ENCODE measurements around the gene ESF1. TPM values are rescaled to one million over a fixed set of nuclear protein-coding genes. Genes with fewer than 3 reads are reported as not detected.

ESF1 gene
- polyA plus RNA-seq, 1 experiment = 6.2 TPM

DNA sequence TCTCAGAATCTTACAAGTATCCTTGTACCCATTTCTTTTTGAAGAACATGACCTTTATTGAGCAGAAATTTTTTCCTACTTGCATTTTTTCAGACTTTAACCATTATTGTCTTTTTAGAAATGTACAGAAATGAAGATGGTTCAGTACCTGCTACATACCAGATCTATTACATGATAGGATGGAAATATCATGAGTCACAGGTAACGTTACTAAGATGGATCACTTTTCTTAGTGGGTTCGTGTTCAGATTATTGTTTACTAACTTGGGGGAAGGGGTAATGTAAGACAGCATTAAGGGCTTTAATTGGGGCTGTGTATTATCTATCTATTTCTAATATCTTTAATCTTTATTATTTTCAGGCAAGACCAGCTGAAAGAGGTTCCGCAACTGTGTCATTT lies 32.0 kb upstream of the ESF1 start:
- DNase-seq (ENCODE audit: low read depth, low spot score) = no peak
- Histone ChIP-seq H3K27me3 (ENCODE audit: control insufficient read depth, insufficient read depth, low read length) (no peaks in the 10 kb centered on the region), H3K9me3 (ENCODE audit: control insufficient read depth, insufficient read depth, low read length) (no peaks in the 10 kb centered on the region), H3K27ac (ENCODE audit: low read depth, low read length) (no peak overlapping the region), H3K4me3 (ENCODE audit: low read depth, low read length) (no peak overlapping the region)
- TF ChIP-seq, protein P1, sequence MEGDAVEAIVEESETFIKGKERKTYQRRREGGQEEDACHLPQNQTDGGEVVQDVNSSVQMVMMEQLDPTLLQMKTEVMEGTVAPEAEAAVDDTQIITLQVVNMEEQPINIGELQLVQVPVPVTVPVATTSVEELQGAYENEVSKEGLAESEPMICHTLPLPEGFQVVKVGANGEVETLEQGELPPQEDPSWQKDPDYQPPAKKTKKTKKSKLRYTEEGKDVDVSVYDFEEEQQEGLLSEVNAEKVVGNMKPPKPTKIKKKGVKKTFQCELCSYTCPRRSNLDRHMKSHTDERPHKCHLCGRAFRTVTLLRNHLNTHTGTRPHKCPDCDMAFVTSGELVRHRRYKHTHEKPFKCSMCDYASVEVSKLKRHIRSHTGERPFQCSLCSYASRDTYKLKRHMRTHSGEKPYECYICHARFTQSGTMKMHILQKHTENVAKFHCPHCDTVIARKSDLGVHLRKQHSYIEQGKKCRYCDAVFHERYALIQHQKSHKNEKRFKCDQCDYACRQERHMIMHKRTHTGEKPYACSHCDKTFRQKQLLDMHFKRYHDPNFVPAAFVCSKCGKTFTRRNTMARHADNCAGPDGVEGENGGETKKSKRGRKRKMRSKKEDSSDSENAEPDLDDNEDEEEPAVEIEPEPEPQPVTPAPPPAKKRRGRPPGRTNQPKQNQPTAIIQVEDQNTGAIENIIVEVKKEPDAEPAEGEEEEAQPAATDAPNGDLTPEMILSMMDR (IDR thresholded peaks at IDR 0.05; ENCODE audit: low read depth, low read length) = no peak
- CTCF ChIA-PET = interaction anchor here (1.4 to 5.4 kb wide), 2 partner anchors 9 to 698 kb away, joined by 3 to 43 read pairs; no protein-coding TSS in a partner anchor
- POLR2A ChIA-PET = no interaction called here

DNA sequence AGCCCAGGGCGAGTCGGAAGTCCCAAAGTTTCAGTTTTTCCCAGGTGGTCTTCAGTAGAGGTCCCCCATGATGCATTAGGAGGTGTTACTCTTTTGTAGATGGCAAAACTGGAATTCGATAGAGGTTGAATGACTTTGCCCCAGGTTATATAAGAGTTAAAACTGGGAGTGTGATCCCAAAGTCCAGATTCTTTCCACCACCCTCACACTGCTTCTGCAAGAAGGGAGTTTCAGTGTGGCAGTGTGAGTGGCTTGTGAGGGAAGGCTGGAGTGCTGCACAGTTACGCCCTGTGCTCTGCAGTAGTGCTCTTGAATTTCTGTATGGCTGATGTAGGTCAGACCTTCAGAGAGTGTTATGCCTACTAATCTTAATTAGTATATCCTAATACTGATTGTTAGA lies 30.0 kb upstream of the ESF1 start:
- H3K27me3 ChIP-seq (ENCODE audit: control insufficient read depth, insufficient read depth, low read length) = no peaks in the 10 kb centered on the region
- no peak for DNase-seq (ENCODE audit: low read depth, low spot score)
- ChIA-PET POLR2A (no interaction called here), CTCF (no interaction called here)
- TF ChIP-seq, protein P1 (IDR thresholded peaks at IDR 0.05; ENCODE audit: low read depth, low read length) = no peak
- H3K27ac ChIP-seq (ENCODE audit: low read depth, low read length) = no peak overlapping the region
- no peak overlapping the region for H3K4me3 ChIP-seq (ENCODE audit: low read depth, low read length)
- no peaks in the 10 kb centered on the region for H3K9me3 ChIP-seq (ENCODE audit: control insufficient read depth, insufficient read depth, low read length)

DNA sequence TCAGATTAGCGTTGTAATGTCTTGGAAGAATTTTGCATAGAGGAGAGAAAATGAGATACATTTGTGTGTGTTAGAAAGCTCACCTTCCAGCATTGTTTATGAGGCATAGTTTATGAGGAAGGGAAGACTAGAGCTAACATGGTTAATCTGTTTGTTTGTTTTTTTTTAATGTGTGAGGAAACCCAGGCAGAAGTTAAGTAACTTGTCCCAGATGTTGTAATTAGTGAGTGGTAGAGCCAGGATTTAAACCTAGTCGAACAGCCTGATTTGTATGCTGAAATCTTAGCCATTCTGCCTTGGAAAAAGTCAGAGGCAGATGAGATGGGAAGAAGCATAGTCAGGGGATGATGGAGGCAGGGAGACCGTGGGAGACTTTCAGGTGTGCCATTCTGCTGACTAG lies 29.2 kb upstream of the ESF1 start:
- DNase-seq (ENCODE audit: low read depth, low spot score) = no peak
- H3K27ac ChIP-seq (ENCODE audit: low read depth, low read length) = no peak overlapping the region
- ChIA-PET POLR2A (no interaction called here), CTCF (no interaction called here)
- no peaks in the 10 kb centered on the region for H3K27me3 ChIP-seq (ENCODE audit: control insufficient read depth, insufficient read depth, low read length)
- H3K9me3 ChIP-seq (ENCODE audit: control insufficient read depth, insufficient read depth, low read length) = no peaks in the 10 kb centered on the region
- TF ChIP-seq, protein P1 (IDR thresholded peaks at IDR 0.05; ENCODE audit: low read depth, low read length) = no peak
- no peak overlapping the region for H3K4me3 ChIP-seq (ENCODE audit: low read depth, low read length)

DNA sequence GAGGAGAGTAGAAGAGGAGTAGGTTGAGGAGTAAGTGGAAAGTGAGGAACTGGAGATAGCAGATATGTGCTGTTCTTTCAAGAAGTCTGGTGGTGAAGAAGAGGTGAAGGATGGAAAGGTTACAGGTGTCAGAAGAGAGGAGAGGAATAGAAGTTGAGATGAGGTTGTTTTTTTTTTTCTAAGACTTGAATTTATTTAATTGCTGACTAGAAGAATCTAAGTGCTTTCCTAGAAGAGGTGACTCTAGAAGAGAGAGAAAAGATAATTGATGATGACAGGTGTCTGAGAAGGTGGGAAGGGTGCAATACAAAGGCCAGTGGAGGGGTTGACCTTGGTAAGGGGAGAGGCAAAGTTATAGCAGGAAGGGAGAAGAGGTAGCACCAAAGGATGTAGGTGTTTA lies 25.7 kb upstream of the ESF1 start:
- CTCF ChIA-PET = interaction anchor here (1.0 to 5.6 kb wide), 2 partner anchors 9 to 23 kb away, joined by 3 to 43 read pairs; no protein-coding TSS in a partner anchor
- Histone ChIP-seq H3K4me3 (ENCODE audit: low read depth, low read length) (no peak overlapping the region), H3K27ac (ENCODE audit: low read depth, low read length) (no peak overlapping the region), H3K9me3 (ENCODE audit: control insufficient read depth, insufficient read depth, low read length) (no peaks in the 10 kb centered on the region), H3K27me3 (ENCODE audit: control insufficient read depth, insufficient read depth, low read length) (no peaks in the 10 kb centered on the region)
- DNase-seq (ENCODE audit: low read depth, low spot score) = no peak
- TF ChIP-seq, protein P1 (IDR thresholded peaks at IDR 0.05; ENCODE audit: low read depth, low read length) = no peak
- POLR2A ChIA-PET = no interaction called here

DNA sequence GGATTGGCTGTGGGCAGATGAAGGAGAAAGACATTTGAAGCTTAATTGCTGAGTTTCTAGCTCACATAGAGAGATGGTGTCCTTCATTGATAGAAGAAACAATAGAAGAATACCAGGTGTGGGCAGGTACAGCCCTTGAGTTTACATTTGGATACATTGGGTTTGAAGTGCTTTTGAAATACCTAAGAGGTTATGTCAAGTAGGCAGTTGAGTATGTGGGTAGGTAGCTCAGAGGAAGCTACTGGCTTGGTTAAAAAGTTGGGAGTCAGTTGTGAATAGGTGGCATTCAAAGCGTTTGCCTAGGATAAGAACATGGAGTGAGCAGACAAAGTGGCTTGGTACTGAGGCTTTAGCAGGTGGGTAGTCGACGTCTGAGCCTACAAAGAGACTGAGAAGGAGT lies 25.1 kb upstream of the ESF1 start:
- no peaks in the 10 kb centered on the region for H3K9me3 ChIP-seq (ENCODE audit: control insufficient read depth, insufficient read depth, low read length)
- no peaks in the 10 kb centered on the region for H3K27me3 ChIP-seq (ENCODE audit: control insufficient read depth, insufficient read depth, low read length)
- CTCF ChIA-PET = interaction anchor here (1.0 to 5.6 kb wide), 2 partner anchors 9 to 22 kb away, joined by 3 to 43 read pairs; no protein-coding TSS in a partner anchor
- no peak overlapping the region for H3K27ac ChIP-seq (ENCODE audit: low read depth, low read length)
- no peak for DNase-seq (ENCODE audit: low read depth, low spot score)
- H3K4me3 ChIP-seq (ENCODE audit: low read depth, low read length) = no peak overlapping the region
- POLR2A ChIA-PET = no interaction called here
- TF ChIP-seq, protein P1 (IDR thresholded peaks at IDR 0.05; ENCODE audit: low read depth, low read length) = no peak

Measured in AG04450 (cell line).